HepG2 (cell line): ENCODE results near the gene YPEL4. TPM values are rescaled to one million over a fixed set of nuclear protein-coding genes. Genes with fewer than 3 reads are reported as not detected.

Source experiments
- ATAC-seq: fragments of 200-7000 bp; cut with Tn5 transposase; 3 replicates; pipeline ENCODE4 v1.9.1; 2020; ENCODE audit warnings: mild to moderate bottlenecking, moderate library complexity
- BruUV-seq: library from RNA; stranded (reverse); fragments of 400-500 nt; replicated peaks from 2 replicates; lab custom pipeline; 2021; lab: Mats Ljungman, UMichigan
- CTCF ChIA-PET: fragments of 300-600 bp; formaldehyde crosslinking; extraction: SDS; loops from one replicate; lab custom pipeline; 2021; ENCODE audit warnings: low total read pairs, inconsistent platforms, low intra/inter-chr PET ratio; lab: Yijun Ruan, JAX
- POLR2A ChIA-PET: fragments of 350-600 bp; sonication (Branson Sonifier 250); formaldehyde crosslinking; loops from one replicate; lab custom pipeline; 2020; ENCODE audit warnings: antibody characterized with exemption, inconsistent platforms; lab: Yijun Ruan, JAX
- DNase-seq: peaks from one replicate; pipeline ENCODE4 v3.0.0-alpha.2; 2015; ENCODE audit warnings: low spot score
- FAIRE-seq: peaks from 3 replicates; lab custom pipeline; 2011; peaks lifted over from hg19 to GRCh38; lab: Jason Lieb, UNC
- H2AFZ ChIP-seq: one replicate; pipeline ENCODE4 v1.6.1; 2011; ENCODE audit warnings: low read length, inconsistent platforms
- H3K27ac ChIP-seq: fragments of 300-600 bp; 3 replicates; pipeline ENCODE4 v1.8.0; 2011; ENCODE audit warnings: mixed run types, mild to moderate bottlenecking, mixed read lengths, low read length, inconsistent platforms; ENCODE audit not compliant: insufficient read depth; ENCODE audit errors: extremely low read length
- H3K27me3 ChIP-seq, 2 experiments: fragments of 200-600 bp in 1 of 2; 2 replicates in 1 of 2; 3 replicates in 1 of 2; pipeline versions ENCODE4 v1.6.0 to v1.8.0; 2011; ENCODE audit warnings: low read length in 2 of 2, mild to moderate bottlenecking in 2 of 2, moderate library complexity in 2 of 2, inconsistent platforms in 1 of 2; ENCODE audit not compliant: insufficient read depth in 2 of 2, control insufficient read depth in 1 of 2
- H3K36me3 ChIP-seq, 2 experiments: fragments of 200-600 bp in 1 of 2; replicated peaks in 1 of 2; 2 replicates in 1 of 2; 3 replicates in 1 of 2; pipeline versions ENCODE4 v1.5.1 to v1.8.0; 2011; ENCODE audit warnings: low read length in 2 of 2, inconsistent platforms in 1 of 2; ENCODE audit not compliant: insufficient read depth in 2 of 2, control insufficient read depth in 1 of 2
- H3K4me1 ChIP-seq: 2 replicates; pipeline ENCODE4 v1.5.1; 2012; ENCODE audit warnings: low read length, inconsistent platforms; ENCODE audit not compliant: insufficient read depth
- H3K4me2 ChIP-seq: 2 replicates; pipeline ENCODE4 v1.6.0; 2011; ENCODE audit warnings: low read depth, low read length, inconsistent platforms
- H3K4me3 ChIP-seq, 3 experiments: fragments of 200-600 bp in 1 of 3; sonication (generic), shearing (Covaris generic) in 1 of 3; replicated peaks in 1 of 3; 2 replicates each; pipeline ENCODE4 v1.5.1; 2011 to 2016; ENCODE audit warnings: low read length in 3 of 3, inconsistent platforms in 2 of 3, low read depth in 2 of 3, mild to moderate bottlenecking in 2 of 3, control low read depth in 1 of 3, mixed read lengths in 1 of 3; ENCODE audit not compliant: insufficient read depth in 1 of 3
- H3K79me2 ChIP-seq: one replicate; pipeline ENCODE4 v1.6.1; 2011; ENCODE audit warnings: low read length, inconsistent platforms; ENCODE audit not compliant: insufficient read depth
- H3K9ac ChIP-seq: 2 replicates; pipeline ENCODE4 v1.6.0; 2011; ENCODE audit warnings: mild to moderate bottlenecking, low read depth, low read length, inconsistent platforms; ENCODE audit not compliant: insufficient read depth
- H3K9me3 ChIP-seq: 2 replicates; pipeline ENCODE4 v1.5.1; 2012; ENCODE audit warnings: mild to moderate bottlenecking, low read length
- H4K20me1 ChIP-seq: 2 replicates; pipeline ENCODE4 v1.6.0; 2011; ENCODE audit warnings: inconsistent platforms, mild to moderate bottlenecking, low read length, moderate library complexity; ENCODE audit not compliant: insufficient read depth
- AGO2 ChIP-seq: fragments of 200-400 bp; formaldehyde crosslinking; optimal IDR thresholded peaks from 2 replicates; pipeline ENCODE3; 2017; ENCODE audit warnings: mild to moderate bottlenecking, low read depth, low read length, moderate library complexity
- HNRNPK ChIP-seq: fragments of 200-400 bp; formaldehyde crosslinking; IDR thresholded peaks from 2 replicates; pipeline ENCODE4 v1.6.1; 2018; ENCODE audit warnings: low read length, low read depth, moderate library complexity, mild to moderate bottlenecking; ENCODE audit not compliant: poor library complexity, severe bottlenecking
- LCORL ChIP-seq, 2 experiments: fragments of 450-650 bp in 1 of 2; sonication (generic) in 1 of 2; formaldehyde crosslinking in 1 of 2; IDR thresholded peaks; 2 replicates each; pipeline versions ENCODE4 v1.5.0 to v1.6.1; 2017 to 2020; ENCODE audit warnings: antibody characterized with exemption in 1 of 2, missing genetic modification reagents in 1 of 2
- MAFF ChIP-seq: IDR thresholded peaks from 2 replicates; pipeline ENCODE4 v1.6.1; 2011; ENCODE audit warnings: low read depth, low read length, improper control_type of control experiment
- NONO ChIP-seq, 2 experiments: fragments of 450-650 bp in 1 of 2; sonication (generic) in 1 of 2; formaldehyde crosslinking in 1 of 2; IDR thresholded peaks in 1 of 2; conservative IDR thresholded peaks in 1 of 2; 2 replicates each; pipeline versions ENCODE4 v1.6.1 to v1.8.0; 2017 to 2022; ENCODE audit warnings: mild to moderate bottlenecking in 1 of 2, missing genetic modification reagents in 1 of 2, moderate library complexity in 1 of 2
- ZSCAN25 ChIP-seq: sonication (generic); formaldehyde crosslinking; IDR thresholded peaks from 2 replicates; pipeline ENCODE4 v1.8.0; 2022; ENCODE audit warnings: mild to moderate bottlenecking, missing genetic modification reagents
- WGBS: methylation state at CpG from one replicate; pipeline ENCODE4 v1.1.6; 2017; ENCODE audit warnings: low lambda C conversion rate; 5-methylcytosine and 5-hydroxymethylcytosine counted together
- in situ Hi-C: cut with HindIII; loops from 2 replicates; pipeline ENCODE4 v1.10.0; 2017; ENCODE audit warnings: low pct_unique_long_range_greater_than_20kb; ENCODE audit not compliant: extremely low pct_ligation_motif_present
- intact Hi-C: fragments of 100-400 bp; cut with micrococcal nuclease; formaldehyde crosslinking; loops from one replicate; pipeline ENCODE4 v1.10.0; 2022; ENCODE audit not compliant: unreplicated experiment
- polyA plus RNA-seq, 8 experiments: library from polyadenylated mRNA; depleted of rRNA in 3 of 8; stranded (reverse) in 7 of 8; unstranded in 1 of 8; fragments of >200 nt; fragmentation: Illumina TruSeq in 4 of 8; extraction: Trizol in 4 of 8; gene quantifications; 2 replicates each; pipeline versions ENCODE4 v1.2.1 to v1.2.3, GENCODE V29; 2011 to 2016; ENCODE audit warnings: low read depth in 4 of 8, missing spikeins in 1 of 8, mixed read lengths in 1 of 8; ENCODE audit not compliant: insufficient read depth in 1 of 8
- total RNA-seq, 5 experiments: library from RNA; depleted of rRNA; stranded (reverse); fragments of >200 nt; fragmentation: Illumina TruSeq; extraction: Trizol; gene quantifications; 2 replicates each; pipeline ENCODE4 v1.2.3, GENCODE V29; 2016; ENCODE audit warnings: low read depth in 1 of 5
- TF ChIP-seq, protein P1 (sequence below): sonication (generic); formaldehyde crosslinking; IDR thresholded peaks from 2 replicates; pipeline ENCODE4 v1.4.0; 2020; ENCODE audit warnings: mild to moderate bottlenecking, missing genetic modification reagents

Gene YPEL4
- total and polyA plus RNA-seq, 2 of the 13 experiments (the other 11 are each of a cell fraction or from before 2014, with no cell fraction given): 0.04 TPM; not detected in 1

DNA sequence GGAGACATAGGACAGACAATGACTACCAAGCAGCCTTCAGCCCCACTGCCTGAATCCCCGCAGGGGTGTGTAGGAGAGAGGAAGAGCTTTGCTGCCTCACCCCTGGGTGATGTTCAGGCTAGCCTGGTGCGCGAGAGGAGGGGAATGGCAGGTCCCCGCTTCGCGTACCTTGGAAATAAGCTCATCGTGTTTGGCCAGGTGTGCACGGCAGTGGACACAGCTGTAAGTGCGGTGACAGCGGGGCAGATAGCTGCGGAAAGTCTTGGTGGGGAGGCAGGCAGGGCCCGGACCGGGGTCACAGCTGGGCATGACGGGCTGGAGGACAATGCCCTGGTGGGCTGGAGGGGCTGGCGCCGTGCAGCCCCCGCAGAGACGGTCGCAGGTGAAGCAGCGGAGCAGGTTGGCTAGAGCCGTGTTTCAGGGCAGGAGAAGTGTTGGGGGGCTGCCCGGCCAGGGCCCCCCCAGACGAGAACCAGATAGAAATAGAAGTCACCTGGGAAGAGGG lies 2.9 kb downstream of the YPEL4 start:
- no peaks in the 10 kb centered on the region for H3K36me3 ChIP-seq
- ATAC-seq: no peak
- intact Hi-C loops: no loop called here
- peak overlapping the region; percentile 46 for H3K4me2 ChIP-seq
- no peak overlapping the region for H3K27ac ChIP-seq
- POLR2A ChIA-PET: no interaction called here
- in situ Hi-C loops: loop anchor here (10.0 kb wide), 1 partner anchor 192 kb away; no protein-coding TSS in a partner anchor
- H4K20me1 ChIP-seq: no peaks in the 10 kb centered on the region
- H3K9me3 ChIP-seq: no peaks in the 10 kb centered on the region
- BruUV-seq: no TSS peak
- CTCF ChIA-PET: no interaction called here
- H3K79me2 ChIP-seq: no peaks in the 10 kb centered on the region
- no peak for DNase-seq
- no peak for FAIRE-seq
- WGBS: 42% methylated on average over 23 of the region's 23 CpGs
- peak overlapping the region in 1 of 3 experiments; percentile 15; a peak in 1 of 6 replicates for H3K4me3 ChIP-seq
- H3K27me3 ChIP-seq: peaks cover 9 to 46% of the 10 kb centered on the region in 2 experiments
- TF ChIP-seq ZSCAN25 (CRISPR knock-in tag): peak; percentile 90
- TF ChIP-seq, protein P1, sequence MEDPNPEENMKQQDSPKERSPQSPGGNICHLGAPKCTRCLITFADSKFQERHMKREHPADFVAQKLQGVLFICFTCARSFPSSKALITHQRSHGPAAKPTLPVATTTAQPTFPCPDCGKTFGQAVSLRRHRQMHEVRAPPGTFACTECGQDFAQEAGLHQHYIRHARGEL: 0 out of 2 replicates have a peak, but pooled peaks have one; percentile 29
- TF ChIP-seq LCORL (IDR thresholded peaks at IDR 0.05): no peak
- TF ChIP-seq LCORL (CRISPR knock-in tag; IDR thresholded peaks at IDR 0.05): no peak
- TF ChIP-seq HNRNPK: no peak
- TF ChIP-seq MAFF: no peak
- peak; percentile 58 for TF ChIP-seq AGO2
- TF ChIP-seq NONO (IDR thresholded peaks at IDR 0.05): no peak
- peak; percentile 43; the same call in 1 of the 2 replicates for TF ChIP-seq NONO (CRISPR knock-in tag; conservative IDR thresholded peaks at IDR 0.05)
- H2AFZ ChIP-seq: no peak overlapping the region
- no peak overlapping the region for H3K9ac ChIP-seq
- H3K4me1 ChIP-seq: peaks cover 22% of the 10 kb centered on the region
